ENCODE results near the gene AP2S1. TPM values are rescaled to one million over a fixed set of nuclear protein-coding genes. Genes with fewer than 3 reads are reported as not detected.

The AP2S1 gene
- total RNA-seq, 4 donors from 2014 or later = 69.3 to 126 (median 97.3) TPM

DNA sequence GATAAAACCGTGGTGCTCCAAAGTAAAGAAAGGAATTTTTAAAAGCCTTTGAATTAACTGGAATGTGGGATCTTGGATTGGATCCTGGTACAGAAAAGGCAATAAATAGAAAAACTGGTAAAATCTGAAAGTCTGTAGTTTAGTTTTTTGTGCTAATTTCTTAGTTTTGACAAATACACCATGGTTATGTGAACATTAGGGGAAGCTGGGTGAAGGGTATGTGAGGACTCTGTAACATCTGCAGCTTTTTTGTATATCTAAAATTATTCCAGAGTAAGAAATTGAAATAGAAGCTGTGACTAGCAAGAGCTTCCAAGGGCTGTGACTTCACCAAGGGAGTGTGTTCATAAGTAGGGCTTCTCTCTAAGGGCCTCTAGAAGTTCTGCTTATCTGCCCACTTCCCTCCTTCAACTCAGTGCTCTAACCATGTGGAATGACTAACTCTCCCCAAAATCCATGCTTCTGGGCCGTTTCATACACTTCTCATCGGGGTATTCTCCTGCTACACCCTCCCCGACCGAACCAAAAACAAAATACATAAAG, 36.7 kb upstream of the AP2S1 start:
- no peak for TF ChIP-seq CTCF (IDR thresholded peaks at IDR 0.05; ENCODE audit: low read depth)

GRCh38 chr19:46886546-46887239, 36.0 kb upstream of the AP2S1 start:
- no peak for TF ChIP-seq CTCF (IDR thresholded peaks at IDR 0.05; ENCODE audit: low read depth)

DNA sequence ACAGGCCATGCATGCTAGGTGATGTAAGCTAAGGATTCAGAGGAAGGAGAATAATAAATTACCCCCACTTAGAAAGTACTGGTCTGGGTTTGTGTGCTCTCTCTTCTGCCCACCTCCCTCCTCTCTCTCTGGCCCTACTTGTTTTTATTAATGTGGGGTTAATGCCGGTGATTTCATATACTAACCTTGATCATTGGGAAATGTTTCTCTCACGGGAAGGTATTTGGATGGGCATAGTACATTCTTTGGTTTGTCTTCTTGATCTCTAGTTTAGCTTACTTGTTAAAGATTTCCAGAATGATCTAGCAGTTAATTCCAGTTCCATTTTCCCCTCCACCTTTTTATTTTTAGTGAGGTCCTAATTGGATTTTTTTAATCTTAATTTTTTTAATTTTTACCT, 34.8 kb upstream of the AP2S1 start:
- no peak for TF ChIP-seq CTCF (IDR thresholded peaks at IDR 0.05; ENCODE audit: low read depth)

DNA sequence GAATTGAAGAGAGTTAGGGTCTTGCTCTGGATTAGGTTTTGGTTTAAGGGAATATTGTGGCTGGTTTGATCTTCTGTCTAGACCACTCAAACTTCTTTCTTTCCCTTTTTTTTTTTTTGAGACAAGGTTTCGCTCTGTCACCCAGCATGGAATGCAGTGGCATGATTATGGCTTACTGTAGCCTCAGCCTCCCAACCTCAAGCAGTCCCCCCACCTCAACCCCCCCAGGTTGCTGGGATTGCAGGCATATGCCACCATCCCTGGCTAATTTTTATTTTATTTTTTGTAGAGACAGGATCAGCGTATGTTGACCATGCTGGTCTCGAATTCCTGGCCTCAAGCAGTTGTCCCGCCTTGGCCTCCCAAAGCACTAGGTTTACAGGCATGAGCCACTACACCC, 31.4 kb upstream of the AP2S1 start:
- TF ChIP-seq CTCF (IDR thresholded peaks at IDR 0.05; ENCODE audit: low read depth) = no peak

DNA sequence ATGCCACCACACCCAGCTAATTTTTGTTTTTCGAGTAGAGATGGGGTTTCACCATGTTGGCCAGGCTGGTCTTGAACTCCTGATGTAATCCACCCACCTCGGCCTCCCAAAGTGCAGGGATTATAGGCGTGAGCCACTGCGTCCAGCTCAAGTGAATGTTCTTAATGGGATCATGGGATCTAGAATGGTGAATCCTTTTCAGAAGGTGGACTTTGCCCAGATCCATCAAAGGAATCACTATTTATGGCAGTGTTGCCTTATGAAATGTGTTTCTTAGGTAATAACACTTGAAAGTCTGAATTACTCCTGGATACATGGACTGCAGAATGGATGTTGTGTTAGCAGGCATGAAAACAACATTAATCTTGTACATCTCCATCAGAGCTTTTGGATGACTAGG, 30.4 kb upstream of the AP2S1 start:
- no peak for TF ChIP-seq CTCF (IDR thresholded peaks at IDR 0.05; ENCODE audit: low read depth)

- no peak for TF ChIP-seq CTCF (IDR thresholded peaks at IDR 0.05; ENCODE audit: low read depth)
These were observed 29.8 kb upstream of the AP2S1 start for GRCh38 chr19:46880431-46880830.

- TF ChIP-seq CTCF (IDR thresholded peaks at IDR 0.05; ENCODE audit: low read depth) = no peak
These were observed 28.1 kb upstream of the AP2S1 start for GRCh38 chr19:46878613-46879375.

All from subcutaneous adipose tissue (tissue), 4 donors.